ENCODE results near the gene EXOC4. TPM values are rescaled to one million over a fixed set of nuclear protein-coding genes. Genes with fewer than 3 reads are reported as not detected.

The EXOC4 gene
- total RNA-seq, 2 donors from 2014 or later: 106 to 115 TPM

DNA sequence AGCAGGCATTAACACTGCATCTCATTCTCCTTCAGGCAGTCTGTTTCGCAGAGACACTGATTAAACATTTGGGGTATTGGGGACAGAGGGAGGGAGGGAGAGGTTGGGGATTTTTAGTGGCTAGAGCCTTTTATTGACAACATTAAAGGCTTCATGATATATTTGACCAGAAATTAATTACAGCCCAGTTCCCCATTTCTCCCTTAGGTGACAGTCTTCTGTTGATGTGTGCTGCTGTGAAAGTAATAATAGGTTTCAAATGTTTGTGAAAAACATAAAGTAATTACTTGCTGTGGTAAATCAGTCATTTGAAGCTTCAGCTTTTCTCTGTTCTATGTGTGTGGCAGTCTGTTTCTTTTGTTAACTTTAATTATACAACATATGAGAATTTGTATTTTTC is 769.0 kb downstream of the EXOC4 start:
- Mint-ChIP-seq H3K9me3 (no peaks in the 10 kb centered on the region), H3K4me1 (peaks cover 13% of the 10 kb centered on the region), H3K27me3 (ENCODE audit: insufficient read depth) (no peaks in the 10 kb centered on the region), H3K27ac (no peak overlapping the region), H3K36me3 (ENCODE audit: low read depth) (peaks cover 10% of the 10 kb centered on the region), H3K4me3 (no peak overlapping the region)
- 100% methylated on average over 1 of the region's 1 CpG; no CpG with 5 or more reads in 1 of the 2 experiments for WGBS, 2 experiments (ENCODE audit: insufficient coverage in 1 of 2, insufficient read length in 1 of 2)
- no peaks in the 10 kb centered on the region for H3K27me3 ChIP-seq (ENCODE audit: control insufficient read depth, insufficient read depth, low read length, poor library complexity, severe bottlenecking)
- no peak for DNase-seq
- no peak overlapping the region for H3K4me3 ChIP-seq (ENCODE audit: low read length)
- H3K9me3 ChIP-seq (ENCODE audit: control insufficient read depth, low read length): no peaks in the 10 kb centered on the region
- H3K27ac ChIP-seq (ENCODE audit: low read depth, low read length): no peak overlapping the region
- no peak overlapping the region for H3K9ac ChIP-seq (ENCODE audit: extremely low read depth, low read length, poor library complexity, severe bottlenecking)
- no peaks in the 10 kb centered on the region for H3K36me3 ChIP-seq (ENCODE audit: control insufficient read depth, insufficient read depth, low read length)
- TF ChIP-seq, protein P1, sequence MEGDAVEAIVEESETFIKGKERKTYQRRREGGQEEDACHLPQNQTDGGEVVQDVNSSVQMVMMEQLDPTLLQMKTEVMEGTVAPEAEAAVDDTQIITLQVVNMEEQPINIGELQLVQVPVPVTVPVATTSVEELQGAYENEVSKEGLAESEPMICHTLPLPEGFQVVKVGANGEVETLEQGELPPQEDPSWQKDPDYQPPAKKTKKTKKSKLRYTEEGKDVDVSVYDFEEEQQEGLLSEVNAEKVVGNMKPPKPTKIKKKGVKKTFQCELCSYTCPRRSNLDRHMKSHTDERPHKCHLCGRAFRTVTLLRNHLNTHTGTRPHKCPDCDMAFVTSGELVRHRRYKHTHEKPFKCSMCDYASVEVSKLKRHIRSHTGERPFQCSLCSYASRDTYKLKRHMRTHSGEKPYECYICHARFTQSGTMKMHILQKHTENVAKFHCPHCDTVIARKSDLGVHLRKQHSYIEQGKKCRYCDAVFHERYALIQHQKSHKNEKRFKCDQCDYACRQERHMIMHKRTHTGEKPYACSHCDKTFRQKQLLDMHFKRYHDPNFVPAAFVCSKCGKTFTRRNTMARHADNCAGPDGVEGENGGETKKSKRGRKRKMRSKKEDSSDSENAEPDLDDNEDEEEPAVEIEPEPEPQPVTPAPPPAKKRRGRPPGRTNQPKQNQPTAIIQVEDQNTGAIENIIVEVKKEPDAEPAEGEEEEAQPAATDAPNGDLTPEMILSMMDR (conservative IDR thresholded peaks at IDR 0.05): no peak
- H3K4me1 ChIP-seq (ENCODE audit: control insufficient read depth, insufficient read depth, low read length): no peaks in the 10 kb centered on the region

GRCh38 chr7:134022286-134022911 is 769.5 kb downstream of the EXOC4 start:
- Mint-ChIP-seq H3K4me3 (no peak overlapping the region), H3K27ac (no peak overlapping the region), H3K9me3 (no peaks in the 10 kb centered on the region), H3K27me3 (ENCODE audit: insufficient read depth) (peaks cover under 1% of the 10 kb centered on the region), H3K4me1 (peaks cover 13% of the 10 kb centered on the region), H3K36me3 (ENCODE audit: low read depth) (peaks cover 10% of the 10 kb centered on the region)
- TF ChIP-seq, protein P1 (conservative IDR thresholded peaks at IDR 0.05): no peak
- Histone ChIP-seq H3K27ac (ENCODE audit: low read depth, low read length) (no peak overlapping the region), H3K4me3 (ENCODE audit: low read length) (no peak overlapping the region), H3K27me3 (ENCODE audit: control insufficient read depth, insufficient read depth, low read length, poor library complexity, severe bottlenecking) (no peaks in the 10 kb centered on the region), H3K36me3 (ENCODE audit: control insufficient read depth, insufficient read depth, low read length) (no peaks in the 10 kb centered on the region), H3K9me3 (ENCODE audit: control insufficient read depth, low read length) (no peaks in the 10 kb centered on the region), H3K9ac (ENCODE audit: extremely low read depth, low read length, poor library complexity, severe bottlenecking) (no peak overlapping the region), H3K4me1 (ENCODE audit: control insufficient read depth, insufficient read depth, low read length) (no peaks in the 10 kb centered on the region)
- 96% methylated on average over 1 of the region's 1 CpG; no CpG with 5 or more reads in 1 of the 2 experiments for WGBS, 2 experiments (ENCODE audit: insufficient coverage in 1 of 2, insufficient read length in 1 of 2)
- no peak for DNase-seq

DNA sequence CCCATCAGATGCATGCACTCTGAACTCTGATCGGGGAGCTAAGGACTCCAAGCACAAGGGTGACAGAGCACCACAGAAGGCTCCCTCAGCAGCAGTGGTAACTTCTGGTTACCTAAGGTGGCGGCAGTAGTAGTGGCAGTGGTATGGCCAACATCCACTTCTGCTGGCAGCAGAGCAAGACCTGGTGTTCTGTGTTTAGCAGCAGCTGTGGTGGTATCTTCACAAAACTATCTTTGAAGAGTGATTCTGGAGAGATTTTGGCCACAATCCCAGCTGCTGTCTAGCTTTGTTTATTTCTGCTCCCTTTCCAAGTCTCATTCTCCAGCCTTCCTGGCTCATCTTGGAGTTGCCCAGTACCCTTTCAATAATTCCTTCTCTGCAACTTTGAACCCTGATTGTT is 771.9 kb downstream of the EXOC4 start:
- Histone ChIP-seq H3K9ac (ENCODE audit: extremely low read depth, low read length, poor library complexity, severe bottlenecking) (no peak overlapping the region), H3K4me3 (ENCODE audit: low read length) (no peak overlapping the region), H3K4me1 (ENCODE audit: control insufficient read depth, insufficient read depth, low read length) (no peaks in the 10 kb centered on the region), H3K36me3 (ENCODE audit: control insufficient read depth, insufficient read depth, low read length) (peaks cover 3% of the 10 kb centered on the region), H3K27me3 (ENCODE audit: control insufficient read depth, insufficient read depth, low read length, poor library complexity, severe bottlenecking) (no peaks in the 10 kb centered on the region), H3K9me3 (ENCODE audit: control insufficient read depth, low read length) (peaks cover 9% of the 10 kb centered on the region), H3K27ac (ENCODE audit: low read depth, low read length) (no peak overlapping the region)
- Mint-ChIP-seq H3K27ac (no peak overlapping the region), H3K4me3 (no peak overlapping the region), H3K9me3 (peaks cover 20% of the 10 kb centered on the region), H3K27me3 (ENCODE audit: insufficient read depth) (peaks cover 6% of the 10 kb centered on the region), H3K4me1 (peaks cover 20% of the 10 kb centered on the region), H3K36me3 (ENCODE audit: low read depth) (peaks cover 29% of the 10 kb centered on the region)
- 95 to 100% methylated on average over 1 to 2 of the region's 2 CpGs for WGBS, 2 experiments (ENCODE audit: insufficient coverage in 1 of 2, insufficient read length in 1 of 2)
- TF ChIP-seq, protein P1 (conservative IDR thresholded peaks at IDR 0.05): no peak
- no peak for DNase-seq
